ENCODE results near the gene NPPC.

The NPPC gene

DNA sequence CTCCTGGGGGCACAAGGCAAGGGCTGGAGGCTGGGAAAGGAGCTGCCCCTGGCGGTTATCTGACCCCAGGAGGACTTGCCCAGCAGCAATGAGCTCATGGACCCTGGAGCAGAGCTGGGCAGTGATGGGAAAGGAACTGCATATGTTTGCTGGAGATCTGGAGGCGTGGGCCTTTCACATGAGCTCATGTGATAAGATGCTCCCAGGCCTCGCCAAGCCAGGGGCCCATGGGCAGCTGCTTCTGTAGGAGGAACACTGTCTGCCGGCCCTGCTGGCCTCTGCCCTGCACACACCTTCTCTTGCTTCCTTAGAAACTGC lies 9.0 kb upstream of the NPPC start:
- peak; percentile 8 for DNase-seq (ENCODE audit: low spot score)

DNA sequence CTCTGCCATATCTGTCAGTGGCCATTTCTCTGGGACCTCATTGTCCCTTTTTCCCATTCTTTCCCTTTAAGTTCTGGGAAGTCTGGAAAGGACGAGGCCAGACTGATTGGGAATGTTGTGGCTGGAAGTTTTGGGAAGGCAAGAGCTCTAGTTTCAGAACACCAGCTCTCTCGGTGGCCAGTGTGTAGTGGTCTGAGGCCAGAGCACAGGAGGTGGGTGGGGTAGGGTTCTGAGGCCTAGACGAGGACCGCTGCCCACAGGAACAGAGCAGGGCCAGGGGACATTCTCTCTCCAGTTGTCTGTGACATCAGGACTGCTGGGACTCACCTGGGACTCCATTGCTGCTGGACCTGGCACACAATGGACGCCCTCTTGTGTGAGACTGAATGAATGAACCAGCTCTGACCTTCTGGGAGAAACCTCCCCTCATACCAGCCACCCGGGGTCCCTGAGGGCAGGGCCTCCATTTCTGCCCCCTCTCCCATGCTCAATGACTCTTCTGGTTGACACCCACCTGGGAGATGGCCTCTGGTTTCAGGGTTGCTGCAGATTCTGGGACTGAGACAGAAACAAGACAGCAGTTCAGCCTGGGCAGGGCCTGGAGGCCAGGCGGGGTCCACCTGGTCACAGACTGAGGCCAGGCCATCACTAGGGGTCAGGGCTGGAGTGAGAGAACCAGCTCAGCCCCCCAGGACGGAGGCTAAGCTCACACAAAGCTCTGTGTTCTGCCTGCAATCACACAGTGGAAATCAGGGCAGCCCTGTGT lies 8.4 kb upstream of the NPPC start:
- DNase-seq (ENCODE audit: low spot score): peak; percentile 4

DNA sequence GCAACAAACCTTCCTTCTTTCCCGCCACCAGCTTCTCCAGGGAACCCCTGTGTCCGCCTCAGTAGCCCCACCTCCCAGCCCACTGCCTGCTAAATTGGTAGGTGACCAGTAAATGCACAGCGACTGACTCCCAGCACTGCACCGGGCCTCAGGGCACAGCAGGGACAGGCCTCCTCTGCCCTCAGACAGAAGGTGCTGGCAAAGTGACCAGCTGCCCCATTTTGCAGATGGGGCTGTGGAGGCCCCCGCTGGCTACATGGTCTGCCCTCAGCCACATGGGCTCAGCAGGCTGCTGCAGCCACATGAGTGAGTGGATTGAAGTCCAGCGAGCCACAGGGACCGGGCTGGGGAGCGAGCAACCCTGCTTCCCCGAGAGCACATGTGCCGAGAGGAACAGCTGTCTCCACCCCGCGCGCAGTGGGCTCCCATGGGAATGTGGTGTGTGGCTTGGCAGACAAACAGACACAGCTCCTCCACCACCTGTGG lies 7.8 kb upstream of the NPPC start:
- peak; percentile 46 for DNase-seq (ENCODE audit: low spot score)

DNA sequence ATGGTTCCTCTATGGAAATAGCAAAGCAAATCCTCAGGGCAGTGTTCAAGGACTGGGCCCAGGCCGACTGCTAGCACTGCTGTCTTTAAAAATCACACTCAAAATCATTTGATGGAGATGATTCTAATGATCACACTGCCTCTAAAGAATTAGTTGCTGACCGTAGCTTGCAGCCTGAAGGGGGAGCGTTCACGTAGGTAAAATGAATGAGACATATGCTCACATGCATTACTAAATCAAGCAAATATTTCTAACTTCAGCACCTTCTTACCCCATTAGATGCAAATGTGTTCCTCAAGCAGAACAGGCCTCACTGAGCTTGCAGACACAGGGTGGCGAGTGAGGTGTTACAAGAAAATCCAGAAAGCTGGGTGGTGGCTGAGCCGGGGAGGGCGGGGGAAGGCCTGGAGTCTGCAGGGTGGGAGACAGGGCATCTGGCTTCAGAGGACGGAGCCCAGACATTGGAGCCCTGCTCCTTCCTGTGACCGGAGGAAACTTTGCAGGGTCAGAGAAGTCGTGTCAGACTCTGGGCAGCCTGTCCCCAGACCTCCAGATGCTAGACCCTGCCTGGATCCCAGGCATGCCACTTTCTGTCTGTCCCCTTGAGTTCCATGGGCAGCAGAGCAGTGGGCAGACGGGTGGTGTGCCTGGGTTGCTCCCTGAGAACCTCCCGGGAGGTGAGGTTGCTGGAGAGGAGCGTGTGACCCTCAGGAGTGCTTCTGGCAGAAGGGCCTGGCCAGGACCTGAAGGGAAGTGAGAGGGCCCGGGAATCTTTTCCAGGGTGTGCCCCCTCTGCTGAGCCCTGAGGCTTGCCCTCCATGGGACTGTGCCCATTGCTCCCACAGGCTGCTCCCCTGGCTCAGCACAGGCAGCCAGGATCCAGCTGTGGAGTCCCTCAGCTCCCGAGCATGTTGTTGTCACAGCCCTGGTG lies 7.1 kb upstream of the NPPC start:
- DNase-seq (ENCODE audit: low spot score): peak; percentile 5

DNA sequence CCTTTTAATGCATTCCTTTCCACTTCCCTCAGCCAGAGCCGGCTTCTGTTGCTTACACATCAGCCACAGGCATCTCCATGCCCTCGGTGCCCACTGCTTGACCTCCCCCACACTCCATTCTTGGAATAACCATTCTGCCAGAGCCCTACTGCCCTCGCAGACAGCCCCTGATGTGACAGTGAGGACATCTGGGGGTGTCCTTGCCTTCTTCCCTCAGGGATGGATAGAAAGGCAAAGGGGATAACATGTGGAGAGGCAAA lies 6.4 kb upstream of the NPPC start:
- DNase-seq (ENCODE audit: low spot score): no peak

DNA sequence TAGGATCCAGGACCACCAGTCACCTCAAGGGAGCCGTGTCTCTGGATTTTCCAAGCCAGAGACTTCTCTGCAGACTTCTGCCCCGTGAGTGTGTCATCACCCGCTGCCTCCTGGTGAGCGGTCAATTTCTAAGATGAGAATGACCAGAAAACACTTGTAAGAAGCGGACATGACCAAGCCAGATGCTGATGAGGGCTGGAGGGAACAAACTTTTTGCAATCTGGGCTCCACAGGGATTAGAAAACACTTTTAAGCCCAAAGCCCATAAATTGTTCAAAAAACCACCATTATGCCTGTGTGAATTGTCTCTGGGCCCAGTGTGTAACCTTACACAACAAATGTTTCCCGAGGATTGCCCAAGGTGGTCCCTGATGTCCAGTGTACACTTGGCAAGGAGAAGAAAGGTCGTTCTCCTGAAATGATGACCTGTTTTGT lies 5.3 kb upstream of the NPPC start:
- peak; percentile 7 for DNase-seq (ENCODE audit: low spot score)

DNA sequence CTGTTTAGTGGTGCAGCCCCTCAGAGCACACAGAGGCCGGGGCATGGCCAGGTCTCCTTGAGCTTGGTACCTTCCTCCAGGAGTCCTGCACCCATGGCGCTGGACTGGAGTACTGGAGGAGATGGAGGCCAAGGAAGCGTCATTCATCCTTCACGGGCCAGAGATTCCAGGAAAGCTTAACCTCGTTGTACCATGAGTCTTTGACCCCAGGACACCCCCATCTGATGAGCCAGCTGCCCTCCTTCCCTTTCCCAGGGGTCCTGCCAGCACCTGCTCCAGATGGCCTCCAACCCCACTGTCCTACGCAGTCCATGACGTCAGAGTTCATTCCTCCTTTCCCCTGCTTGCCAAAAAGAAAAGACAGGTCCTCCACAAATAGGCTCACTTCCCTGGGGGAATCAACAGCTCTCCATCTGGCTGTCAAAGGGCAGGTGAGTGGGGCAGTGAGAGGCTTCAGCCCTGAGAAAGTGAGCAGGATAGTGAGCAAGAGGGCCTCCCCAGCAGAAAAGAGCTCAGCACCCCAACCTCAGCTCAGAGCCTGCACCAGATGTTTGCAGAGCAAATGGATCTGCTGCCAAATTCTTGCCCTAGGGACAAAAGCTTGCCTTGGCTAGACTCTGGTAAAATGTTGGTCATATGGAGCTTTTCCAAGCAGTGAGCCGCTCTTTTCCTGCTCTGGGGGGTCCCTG lies 4.5 kb upstream of the NPPC start:
- DNase-seq (ENCODE audit: low spot score): peak; percentile 7

DNA sequence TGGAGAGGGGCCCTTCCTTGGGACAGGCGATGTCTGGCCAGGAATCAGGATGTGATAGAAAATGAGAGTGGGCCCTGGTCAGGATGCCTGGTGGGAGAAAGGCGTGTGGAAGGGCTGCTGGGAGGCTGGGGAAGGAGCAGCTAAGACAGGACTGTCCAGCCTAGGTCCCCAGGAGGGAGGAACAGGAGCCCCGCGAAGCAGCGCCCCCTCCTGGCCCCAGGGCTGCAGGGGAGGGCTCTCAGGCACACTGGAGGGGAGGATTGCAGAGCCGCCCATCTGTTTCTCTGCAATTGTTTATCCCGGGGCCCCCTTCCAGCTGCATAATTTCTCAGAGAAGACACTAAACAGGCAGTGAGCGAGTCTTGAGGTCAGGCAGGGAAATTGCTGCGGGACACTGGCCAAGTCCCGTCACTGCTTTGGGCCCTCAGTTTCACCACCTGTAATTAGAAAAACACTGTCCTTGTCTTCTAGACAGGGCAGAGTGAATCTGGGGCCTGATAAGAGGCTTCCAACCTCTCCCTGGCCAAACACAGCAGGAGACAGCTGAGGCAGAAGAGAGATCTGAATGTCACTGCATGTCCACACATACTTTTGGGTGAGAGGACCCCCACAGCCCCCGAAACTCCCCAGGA lies 3.9 kb upstream of the NPPC start:
- peak; percentile 41 for DNase-seq (ENCODE audit: low spot score)

DNA sequence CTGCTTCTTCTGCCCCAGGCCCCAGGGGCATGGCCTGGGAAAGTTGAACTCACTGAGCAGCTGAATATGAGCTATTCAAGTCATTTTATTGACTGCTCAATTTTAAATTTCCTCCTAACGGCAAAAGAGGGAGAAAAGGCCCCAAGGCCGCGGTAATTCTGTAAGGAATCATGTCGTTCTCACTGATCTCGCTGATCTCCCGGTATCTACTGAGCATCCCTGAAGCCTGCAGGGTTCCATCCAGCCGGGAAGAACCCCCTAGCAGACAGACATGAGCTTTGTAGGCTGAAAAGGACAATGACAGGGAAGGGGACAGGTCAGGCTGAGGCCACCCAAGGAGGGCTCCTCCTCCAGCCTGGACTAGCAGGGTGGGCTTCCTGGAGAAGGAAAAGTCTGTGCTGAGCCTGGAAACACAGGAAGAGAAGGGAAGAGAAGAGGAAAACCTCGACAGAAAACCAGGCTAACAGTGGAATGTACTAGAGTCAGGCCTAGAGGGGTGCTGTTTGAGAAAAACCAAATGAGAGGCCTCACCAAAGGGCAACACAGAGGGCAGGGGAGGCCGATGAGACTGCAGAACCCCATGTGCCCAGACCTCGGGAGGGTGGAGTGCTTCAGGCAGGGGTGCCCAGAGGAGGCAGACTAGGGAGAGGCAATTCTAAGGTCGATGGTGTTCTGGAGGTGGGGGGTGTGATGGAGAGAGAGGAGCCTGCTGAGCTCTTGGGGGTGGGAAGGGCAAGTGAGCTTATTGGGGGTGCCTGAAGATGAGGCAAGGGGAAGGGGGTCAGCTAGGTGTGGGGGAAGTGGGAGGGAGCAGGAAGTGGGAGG lies 2.9 kb upstream of the NPPC start:
- DNase-seq (ENCODE audit: low spot score): peak; percentile 8

DNA sequence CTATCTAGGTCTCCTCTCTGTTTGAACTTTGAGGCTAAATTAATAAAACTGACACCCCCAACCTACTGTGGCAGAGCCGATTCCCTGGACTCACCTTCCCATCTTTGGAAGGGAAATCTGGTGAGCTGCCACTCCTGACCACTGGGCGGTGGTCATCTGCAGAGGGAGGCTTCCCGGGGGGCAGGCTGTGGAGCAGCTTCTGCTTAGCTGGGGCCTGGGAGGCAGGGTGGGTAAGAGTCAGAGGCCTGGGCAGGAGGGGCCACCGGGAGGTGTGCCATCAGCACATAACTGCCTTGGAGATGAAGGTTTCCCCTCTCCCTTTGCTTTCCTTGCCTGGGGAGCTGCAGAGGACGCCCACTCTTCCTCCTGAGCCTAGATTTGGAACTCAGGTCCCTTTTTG lies 2.3 kb upstream of the NPPC start:
- DNase-seq (ENCODE audit: low spot score): peak; percentile 8

DNA sequence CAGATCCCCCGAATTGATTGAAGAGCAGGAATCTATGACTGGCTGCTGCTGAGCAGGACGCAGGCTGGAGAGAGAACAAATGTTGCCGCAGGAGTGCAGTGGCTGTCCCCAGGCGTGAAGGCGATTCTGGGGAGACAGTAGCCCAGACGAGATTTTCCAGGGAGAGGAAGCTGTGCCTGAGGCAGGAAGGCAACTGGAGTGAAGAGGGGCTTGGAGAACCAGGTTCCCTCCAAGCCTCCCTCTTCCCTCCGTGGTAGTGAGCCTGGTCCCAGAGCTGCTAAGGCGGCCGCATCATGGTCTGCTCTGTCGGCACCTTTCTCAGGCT lies 1.3 kb upstream of the NPPC start:
- peak; percentile 10 for DNase-seq (ENCODE audit: low spot score)

DNA sequence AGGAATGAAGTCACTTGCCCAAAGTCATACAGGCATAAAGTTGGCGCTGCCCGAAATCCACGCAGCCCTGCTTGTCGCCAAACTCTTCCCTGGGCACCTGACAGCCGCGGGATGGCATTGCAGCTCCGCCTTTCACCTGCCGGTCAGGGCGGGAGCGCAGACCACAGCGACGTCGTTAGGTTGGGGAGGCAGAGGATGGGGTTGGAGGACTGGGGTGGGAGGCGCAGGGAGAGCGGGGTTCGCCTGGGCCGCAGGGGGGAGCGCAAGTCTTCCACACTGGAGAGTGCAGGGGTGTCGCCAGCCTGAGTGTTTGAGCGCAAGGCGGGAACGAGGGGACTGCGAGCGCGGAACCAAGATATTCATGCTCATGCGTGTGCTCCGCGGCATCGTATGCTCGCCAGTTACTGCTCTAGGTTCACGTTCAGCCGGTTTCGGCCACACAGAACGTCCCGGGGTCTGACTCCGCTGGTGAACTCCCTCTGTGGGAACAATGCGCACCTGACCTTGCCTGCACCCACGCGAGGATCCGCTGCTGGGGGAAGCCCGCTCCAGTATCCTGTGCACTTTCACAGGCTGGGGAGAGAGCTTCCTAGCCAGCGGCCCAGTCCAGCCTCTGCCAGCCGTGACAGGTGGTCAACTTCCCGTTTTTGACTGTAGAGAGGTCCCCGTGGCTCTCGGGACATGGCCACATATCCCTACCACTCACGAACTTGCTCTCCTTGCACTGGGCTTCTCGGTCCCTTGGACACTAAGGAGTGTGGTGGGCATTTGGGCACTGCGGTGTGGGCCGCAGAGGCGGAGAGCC lies 767 bp upstream of the NPPC start:
- no peak for DNase-seq (ENCODE audit: low spot score)

DNA sequence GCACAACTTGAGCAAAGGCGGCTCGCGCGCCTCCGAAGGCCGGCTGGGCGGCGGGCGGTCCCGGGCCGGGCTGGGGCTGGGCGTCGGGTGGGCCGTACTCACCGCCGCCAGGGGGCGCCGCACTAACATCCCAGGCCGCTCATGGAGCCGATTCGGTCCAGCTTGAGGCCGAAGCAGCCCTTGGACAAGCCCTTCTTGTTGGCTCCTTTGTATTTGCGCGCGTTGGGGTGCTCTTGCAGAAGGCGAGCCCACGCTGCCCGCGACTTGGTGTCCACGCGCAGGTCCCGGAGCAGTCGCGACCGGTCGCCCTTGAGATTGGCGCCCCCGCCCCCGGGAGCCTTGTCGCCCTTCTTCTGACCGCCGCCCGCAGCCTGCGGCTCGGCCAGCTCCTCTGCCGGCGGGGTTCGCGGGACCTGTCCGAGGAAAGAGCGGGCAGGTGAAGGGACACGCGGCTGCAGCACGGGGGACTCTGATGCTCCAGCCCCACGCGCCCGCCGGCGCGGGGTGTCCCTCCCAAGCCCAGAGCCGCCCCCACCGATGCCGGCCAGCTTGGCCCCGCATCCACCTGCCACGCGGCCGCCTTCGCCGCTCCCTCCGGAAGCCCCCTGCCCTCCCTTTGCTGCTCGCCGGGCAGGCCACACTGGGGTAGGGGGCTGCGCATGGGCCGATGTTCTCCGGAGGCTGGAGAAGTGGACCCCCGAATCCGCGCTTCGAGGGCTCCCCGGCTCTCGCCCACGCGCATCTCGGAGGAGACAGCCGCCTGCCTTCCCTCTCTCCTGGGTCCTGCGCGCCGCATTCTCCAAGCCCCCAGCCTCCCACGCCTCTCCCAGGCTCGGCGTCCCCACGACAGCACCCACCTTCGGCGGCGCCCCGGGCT lies 655 bp downstream of the NPPC start:
- DNase-seq (ENCODE audit: low spot score): peak; percentile 95

DNA sequence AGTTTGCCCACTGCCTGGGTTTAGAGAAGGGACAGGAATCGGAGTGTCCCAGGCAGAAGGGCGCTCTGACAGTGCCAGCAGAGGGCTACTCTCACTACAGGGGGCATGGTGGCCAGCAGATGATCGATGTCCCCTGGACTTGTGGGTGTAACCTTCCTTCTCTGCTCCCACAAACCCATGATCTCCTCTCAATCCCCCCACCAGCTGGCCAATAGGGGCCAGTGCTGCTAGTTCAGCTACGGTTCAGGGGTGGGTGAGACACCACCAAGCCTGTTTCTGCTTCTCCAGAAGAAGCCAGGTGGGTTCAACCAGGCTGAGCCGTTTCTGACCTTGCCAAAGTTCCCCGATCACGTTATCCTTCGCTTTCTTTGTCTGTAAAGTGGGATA lies 1.3 kb downstream of the NPPC start:
- no peak for DNase-seq (ENCODE audit: low spot score)

DNA sequence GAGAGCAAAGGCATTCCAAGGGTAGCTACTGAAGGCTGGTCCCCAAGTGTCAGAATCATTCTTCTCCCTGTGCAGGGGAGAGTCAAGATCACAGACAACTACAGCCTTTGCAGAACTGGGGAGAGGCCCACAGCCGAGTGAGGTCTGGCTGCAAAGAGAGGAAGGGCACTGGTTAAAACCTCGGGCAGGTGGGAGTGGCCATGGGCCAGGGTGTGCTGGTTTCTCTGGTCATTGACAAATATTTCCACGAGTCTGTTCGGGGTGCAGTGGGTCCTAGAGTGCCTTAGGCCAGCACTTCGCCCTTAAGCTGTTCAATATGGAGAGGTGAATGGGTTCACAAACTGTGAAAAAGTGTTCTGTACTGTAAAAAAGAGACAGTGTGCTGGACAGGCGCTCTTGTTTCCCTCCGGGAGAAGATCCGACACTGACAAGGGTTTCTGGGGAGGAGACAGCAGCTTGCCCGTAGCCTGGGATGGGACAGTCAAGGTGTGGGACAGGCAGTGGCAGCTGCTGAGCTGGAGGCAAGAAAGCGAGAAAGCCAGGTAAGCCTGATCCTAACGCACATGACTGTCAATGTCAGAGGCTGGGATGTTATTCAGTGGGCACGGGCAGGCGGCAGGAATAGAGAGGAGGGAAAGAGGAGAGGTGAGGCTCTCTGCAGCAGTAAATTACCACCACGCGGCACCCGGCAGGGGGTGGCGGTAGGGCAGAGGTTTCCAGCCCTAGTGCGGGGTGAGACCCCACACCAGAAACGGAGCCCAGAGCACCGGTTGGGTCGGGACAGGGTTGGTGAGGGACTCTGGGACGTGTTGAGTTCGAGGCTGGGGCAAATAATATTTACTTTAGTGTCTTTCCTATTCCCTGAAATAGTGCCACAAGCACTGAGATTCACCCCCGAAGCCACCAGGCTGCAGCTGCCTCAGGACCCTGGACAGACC lies 2.0 kb downstream of the NPPC start:
- DNase-seq (ENCODE audit: low spot score): no peak

DNA sequence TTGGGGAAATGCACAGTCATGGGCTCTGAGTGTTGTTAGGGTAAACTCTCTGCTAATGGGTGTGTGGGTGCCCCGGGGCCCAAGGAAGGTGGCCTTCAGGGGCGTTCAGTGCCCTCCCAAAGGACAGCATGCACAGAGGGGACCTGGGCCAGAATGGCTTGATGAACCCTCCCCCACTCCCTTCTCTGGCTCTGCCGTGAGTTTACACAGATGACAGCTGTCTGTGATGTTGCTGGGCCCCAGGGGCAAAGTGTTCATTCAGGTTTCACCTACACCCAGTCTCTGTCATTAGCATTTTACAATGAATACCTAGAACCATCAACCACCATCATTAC lies 3.2 kb downstream of the NPPC start:
- DNase-seq (ENCODE audit: low spot score): no peak

DNA sequence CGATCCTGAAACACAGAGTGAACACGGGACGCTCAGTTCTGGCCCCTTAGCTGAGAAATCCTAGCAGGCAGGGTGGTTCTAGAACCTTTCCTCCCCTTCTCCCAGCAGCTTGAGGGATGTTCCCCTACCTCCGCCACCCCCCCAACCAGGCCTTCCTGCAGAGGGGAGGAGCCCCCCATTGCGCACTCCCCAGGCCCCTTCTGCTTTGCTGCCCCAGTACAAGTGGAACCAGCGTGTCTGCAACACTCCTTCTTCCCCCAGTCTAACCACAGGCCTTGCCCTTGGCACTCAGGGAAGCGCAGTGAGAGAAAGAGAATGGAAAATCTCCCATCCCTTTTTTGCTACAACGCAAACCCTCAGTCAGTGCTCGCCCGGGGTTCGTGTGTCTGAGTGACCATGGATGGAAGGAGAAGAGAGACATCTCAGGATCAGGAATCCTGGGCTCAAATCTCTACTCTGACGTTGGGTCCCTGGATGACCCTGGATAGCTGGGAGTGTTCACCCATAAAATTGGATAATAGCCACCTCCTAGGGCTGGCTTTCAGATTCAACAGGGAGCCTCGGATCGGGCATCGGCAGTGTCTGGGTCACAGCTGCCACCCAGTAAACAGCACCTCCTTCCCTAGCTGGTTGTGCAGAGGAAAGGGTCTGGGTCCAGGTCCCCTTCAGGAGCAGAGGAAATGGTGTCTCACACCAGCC lies 3.7 kb downstream of the NPPC start:
- no peak for DNase-seq (ENCODE audit: low spot score)

DNA sequence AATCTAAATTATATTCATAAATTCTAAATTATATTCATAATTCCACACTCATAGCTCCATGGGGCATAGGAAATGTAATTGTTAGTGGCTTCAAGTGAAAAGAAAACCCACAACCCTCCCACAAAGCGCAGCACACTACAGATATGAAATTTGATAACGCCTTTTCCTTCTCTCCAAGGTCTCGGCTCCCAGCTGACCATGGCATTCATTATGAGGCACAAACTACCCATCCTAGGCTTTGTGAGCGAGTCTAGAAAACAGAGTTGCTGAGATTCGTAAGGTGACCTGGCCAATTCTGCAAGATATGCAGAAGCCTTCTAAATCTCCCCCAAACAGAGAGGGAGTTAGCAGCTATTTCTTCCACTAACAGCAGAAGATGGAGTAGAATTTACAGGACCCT lies 5.4 kb downstream of the NPPC start:
- DNase-seq (ENCODE audit: low spot score): no peak
